GM12892 (cell line): ENCODE data around the gene SAXO2.
"Not testable (repeated sequence)": the region's sequence is repeated elsewhere in the genome, so short reads cannot be mapped to it uniquely, and the experiment has no call there.

Source experiments
- POLR2A ChIP-seq: IDR thresholded peaks from 2 replicates; pipeline ENCODE4 v1.6.1; 2011; ENCODE audit warnings: low read depth, low read length, control low read depth
- POLR2AphosphoS5 ChIP-seq: IDR thresholded peaks from 2 replicates; pipeline ENCODE4 v1.6.1; 2011; ENCODE audit warnings: low read depth, low read length, control low read depth
- TAF1 ChIP-seq: IDR thresholded peaks from 2 replicates; pipeline ENCODE4 v1.6.1; 2011; ENCODE audit warnings: low read depth, mild to moderate bottlenecking, control low read depth, low read length, borderline replicate concordance

DNA sequence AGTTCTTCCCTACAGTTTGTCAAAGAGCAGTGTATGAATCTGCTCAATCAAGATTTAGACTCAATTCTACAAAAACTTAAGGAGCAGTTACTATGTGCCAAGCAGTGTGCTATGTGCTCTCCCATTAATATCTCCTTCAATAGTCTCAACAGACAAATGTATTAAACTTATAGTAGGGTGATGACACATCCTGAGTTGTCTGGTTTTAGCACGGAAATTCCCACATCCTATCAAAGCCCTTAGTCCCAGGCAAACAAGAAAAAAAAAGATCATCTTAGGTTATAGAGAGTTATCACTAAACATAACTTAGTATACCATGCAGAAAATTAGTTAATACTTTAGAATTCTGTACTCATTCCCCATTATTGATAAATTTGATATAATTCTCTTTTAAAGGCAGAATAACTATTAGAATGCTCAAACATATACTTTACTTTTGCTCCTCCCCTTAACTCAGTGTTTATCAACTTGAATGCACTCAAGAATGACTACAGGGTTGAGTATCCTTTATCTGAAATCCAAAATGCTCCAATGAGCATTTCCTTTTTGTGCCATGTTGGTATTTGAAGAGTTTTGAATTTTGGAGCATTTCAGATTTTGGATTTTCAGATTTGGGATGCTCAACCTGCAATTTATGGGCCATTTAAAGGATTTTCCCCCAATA lies 20.6 kb upstream of the SAXO2 start:
- TF ChIP-seq POLR2AphosphoS5, POLR2A, TAF1: not testable (repeated sequence)
